SU-DHL-6 (cell line): Measurements from ENCODE around the gene CDK14.

Experiments used
- EZH2phosphoT487 ChIP-seq: fragments of 200-600 bp; sonication (generic), shearing (Covaris generic); conservative IDR thresholded peaks from 2 replicates; pipeline ENCODE4 v1.6.1; 2018; ENCODE audit warnings: mild to moderate bottlenecking, antibody characterized with exemption, low read length, moderate library complexity, mixed read lengths
- TF ChIP-seq, protein P1 (sequence below): fragments of 200-600 bp; sonication (generic); IDR thresholded peaks from one replicate; pipeline ENCODE4 v1.5.1; 2017; ENCODE audit warnings: antibody characterized with exemption, mild to moderate bottlenecking, low read length, moderate library complexity; ENCODE audit not compliant: insufficient read depth, poor library complexity, severe bottlenecking

- TF ChIP-seq, protein P1, sequence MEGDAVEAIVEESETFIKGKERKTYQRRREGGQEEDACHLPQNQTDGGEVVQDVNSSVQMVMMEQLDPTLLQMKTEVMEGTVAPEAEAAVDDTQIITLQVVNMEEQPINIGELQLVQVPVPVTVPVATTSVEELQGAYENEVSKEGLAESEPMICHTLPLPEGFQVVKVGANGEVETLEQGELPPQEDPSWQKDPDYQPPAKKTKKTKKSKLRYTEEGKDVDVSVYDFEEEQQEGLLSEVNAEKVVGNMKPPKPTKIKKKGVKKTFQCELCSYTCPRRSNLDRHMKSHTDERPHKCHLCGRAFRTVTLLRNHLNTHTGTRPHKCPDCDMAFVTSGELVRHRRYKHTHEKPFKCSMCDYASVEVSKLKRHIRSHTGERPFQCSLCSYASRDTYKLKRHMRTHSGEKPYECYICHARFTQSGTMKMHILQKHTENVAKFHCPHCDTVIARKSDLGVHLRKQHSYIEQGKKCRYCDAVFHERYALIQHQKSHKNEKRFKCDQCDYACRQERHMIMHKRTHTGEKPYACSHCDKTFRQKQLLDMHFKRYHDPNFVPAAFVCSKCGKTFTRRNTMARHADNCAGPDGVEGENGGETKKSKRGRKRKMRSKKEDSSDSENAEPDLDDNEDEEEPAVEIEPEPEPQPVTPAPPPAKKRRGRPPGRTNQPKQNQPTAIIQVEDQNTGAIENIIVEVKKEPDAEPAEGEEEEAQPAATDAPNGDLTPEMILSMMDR: no peak
- no peak for TF ChIP-seq EZH2phosphoT487
These were observed 245.8 kb downstream of the CDK14 start for GRCh38 chr7:90841759-90842429.
